ENCODE results near the gene TNS4.

Gene TNS4

DNA sequence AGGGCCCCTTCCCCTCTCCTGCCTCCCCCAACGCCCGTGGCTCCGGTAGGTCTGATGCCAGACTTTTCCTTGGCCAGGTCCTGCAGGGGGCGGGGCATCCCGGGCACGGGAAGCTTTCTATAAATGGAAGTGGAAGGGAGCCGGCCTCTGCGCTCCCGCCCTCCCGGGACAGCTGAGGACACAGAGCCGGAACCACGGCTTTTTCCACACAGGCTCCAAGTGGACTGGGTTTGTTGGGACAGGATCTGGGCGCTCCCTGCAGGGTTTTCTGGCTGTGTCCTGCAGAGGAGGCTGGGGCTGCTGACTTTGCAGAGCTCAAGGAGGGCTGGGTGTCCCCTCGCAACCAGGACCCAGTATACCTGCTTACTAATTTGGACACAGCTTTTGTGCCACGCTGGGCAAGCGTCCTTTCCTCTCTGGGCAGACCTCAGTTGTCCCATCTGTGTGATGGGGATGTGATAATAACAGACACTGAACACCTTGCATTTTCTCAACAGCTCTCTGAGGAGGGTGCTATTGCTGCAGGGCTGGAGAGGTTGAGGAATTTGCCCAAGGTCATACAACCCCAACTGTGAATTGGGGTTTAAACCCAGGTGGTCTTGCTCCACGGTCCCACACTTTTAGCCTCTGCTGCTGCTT, 1.8 kb downstream of the TNS4 start:
- Histone ChIP-seq H3K4me3 (ENCODE audit: extremely low read depth, insufficient read depth, low read length, poor library complexity, severe bottlenecking) (no peak overlapping the region), H3K36me3 (ENCODE audit: control insufficient read depth, insufficient read depth, low read length) (no peaks in the 10 kb centered on the region), H3K9me3 (ENCODE audit: control insufficient read depth, low read length) (no peaks in the 10 kb centered on the region), H3K27ac (ENCODE audit: low read depth, low read length, severe bottlenecking) (no peak overlapping the region), H3K4me1 (ENCODE audit: control insufficient read depth, insufficient read depth, low read length, poor library complexity, severe bottlenecking) (peaks cover 17% of the 10 kb centered on the region)
- WGBS, 2 experiments (ENCODE audit: insufficient coverage in 2 of 2), result 50 to 51% methylated on average over 8 to 10 of the region's 17 CpGs

GRCh38 chr17:40498281-40499084, 2.9 kb downstream of the TNS4 start:
- Histone ChIP-seq H3K4me1 (ENCODE audit: control insufficient read depth, insufficient read depth, low read length, poor library complexity, severe bottlenecking) (peaks cover 17% of the 10 kb centered on the region), H3K9me3 (ENCODE audit: control insufficient read depth, low read length) (no peaks in the 10 kb centered on the region), H3K4me3 (ENCODE audit: extremely low read depth, insufficient read depth, low read length, poor library complexity, severe bottlenecking) (no peak overlapping the region), H3K27ac (ENCODE audit: low read depth, low read length, severe bottlenecking) (no peak overlapping the region), H3K36me3 (ENCODE audit: control insufficient read depth, insufficient read depth, low read length) (no peaks in the 10 kb centered on the region)
- 80 to 92% methylated on average over 5 to 8 of the region's 9 CpGs for WGBS, 2 experiments (ENCODE audit: insufficient coverage in 2 of 2)

GRCh38 chr17:40497695-40498094, 3.7 kb downstream of the TNS4 start:
- WGBS, 2 experiments (ENCODE audit: insufficient coverage in 2 of 2), result 81% methylated on average over 2 of the region's 2 CpGs; no CpG with 5 or more reads in 1 of the 2 experiments
- Histone ChIP-seq H3K36me3 (ENCODE audit: control insufficient read depth, insufficient read depth, low read length) (no peaks in the 10 kb centered on the region), H3K9me3 (ENCODE audit: control insufficient read depth, low read length) (no peaks in the 10 kb centered on the region), H3K27ac (ENCODE audit: low read depth, low read length, severe bottlenecking) (no peak overlapping the region), H3K4me1 (ENCODE audit: control insufficient read depth, insufficient read depth, low read length, poor library complexity, severe bottlenecking) (peaks cover 17% of the 10 kb centered on the region), H3K4me3 (ENCODE audit: extremely low read depth, insufficient read depth, low read length, poor library complexity, severe bottlenecking) (no peak overlapping the region)

DNA sequence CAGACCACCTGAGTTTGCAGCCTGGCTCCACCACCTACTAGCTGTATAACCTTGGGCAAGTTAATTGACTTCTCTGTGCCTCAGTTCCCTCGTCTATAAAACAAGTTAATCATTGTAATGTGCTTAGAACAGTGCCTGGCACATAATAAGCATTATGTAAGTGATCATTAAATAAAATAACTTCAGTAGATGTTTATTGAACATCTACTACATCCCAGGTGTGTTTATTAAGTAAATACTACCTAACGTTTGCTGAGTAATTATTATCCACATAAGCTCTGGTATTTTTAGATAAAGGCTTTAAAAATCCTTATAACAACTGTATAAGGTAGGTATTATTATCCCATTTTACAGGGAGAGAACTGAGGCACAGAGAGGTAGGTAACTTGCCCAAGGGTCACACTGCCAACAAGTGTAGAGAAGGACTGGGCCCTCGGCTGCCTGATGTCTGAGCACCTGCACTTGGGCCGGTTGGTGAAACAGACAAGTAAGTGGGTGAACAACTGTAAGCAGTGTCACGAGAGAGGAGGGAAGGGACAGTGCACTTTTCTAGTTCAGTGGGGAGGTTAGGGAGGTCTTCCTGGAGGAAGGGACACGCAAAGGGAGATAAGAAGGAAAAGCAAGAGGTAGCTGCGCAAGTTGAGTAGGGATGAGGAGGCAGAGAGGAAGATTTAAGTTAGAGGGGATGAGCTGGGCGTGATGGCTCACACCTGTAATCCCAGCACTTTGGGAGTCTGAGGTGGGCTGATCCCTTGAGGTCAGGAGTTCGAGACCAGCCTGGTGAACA, 4.6 kb downstream of the TNS4 start:
- no peak overlapping the region for H3K27ac ChIP-seq (ENCODE audit: low read depth, low read length, severe bottlenecking)
- no peaks in the 10 kb centered on the region for H3K36me3 ChIP-seq (ENCODE audit: control insufficient read depth, insufficient read depth, low read length)
- no peak overlapping the region for H3K4me3 ChIP-seq (ENCODE audit: extremely low read depth, insufficient read depth, low read length, poor library complexity, severe bottlenecking)
- H3K9me3 ChIP-seq (ENCODE audit: control insufficient read depth, low read length), result no peaks in the 10 kb centered on the region
- WGBS, 2 experiments (ENCODE audit: insufficient coverage in 2 of 2), result 81 to 97% methylated on average over 4 to 5 of the region's 9 CpGs
- H3K4me1 ChIP-seq (ENCODE audit: control insufficient read depth, insufficient read depth, low read length, poor library complexity, severe bottlenecking), result peaks cover 17% of the 10 kb centered on the region

- no peak overlapping the region for H3K27ac ChIP-seq (ENCODE audit: low read depth, low read length, severe bottlenecking)
- H3K4me3 ChIP-seq (ENCODE audit: extremely low read depth, insufficient read depth, low read length, poor library complexity, severe bottlenecking), result no peak overlapping the region
- no peaks in the 10 kb centered on the region for H3K9me3 ChIP-seq (ENCODE audit: control insufficient read depth, low read length)
- H3K4me1 ChIP-seq (ENCODE audit: control insufficient read depth, insufficient read depth, low read length, poor library complexity, severe bottlenecking), result peaks cover 17% of the 10 kb centered on the region
- no peaks in the 10 kb centered on the region for H3K36me3 ChIP-seq (ENCODE audit: control insufficient read depth, insufficient read depth, low read length)
- WGBS, 2 experiments (ENCODE audit: insufficient coverage in 2 of 2), result 100% methylated on average over 4 of the region's 6 CpGs
These were observed 5.3 kb downstream of the TNS4 start for GRCh38 chr17:40496170-40496569.

DNA sequence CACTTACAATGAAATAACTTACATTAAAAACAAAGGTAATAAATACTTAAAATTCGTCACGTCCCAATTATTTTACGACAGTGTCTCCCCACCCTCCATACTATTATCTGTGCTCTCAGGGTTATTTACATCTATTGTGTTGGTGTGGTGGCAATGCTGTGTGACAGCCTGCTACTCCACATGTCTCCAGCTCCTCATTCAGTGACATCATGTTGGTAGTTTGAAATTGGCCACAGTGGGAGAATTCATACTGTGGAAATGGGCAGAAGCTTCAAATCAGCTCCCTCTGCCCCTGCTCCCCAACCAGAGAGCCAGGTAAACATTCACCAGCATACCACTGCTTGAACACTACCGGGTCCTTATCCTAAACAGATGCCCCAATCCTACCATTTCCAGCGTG, 6.3 kb downstream of the TNS4 start:
- Histone ChIP-seq H3K36me3 (ENCODE audit: control insufficient read depth, insufficient read depth, low read length) (no peaks in the 10 kb centered on the region), H3K27ac (ENCODE audit: low read depth, low read length, severe bottlenecking) (no peak overlapping the region), H3K4me3 (ENCODE audit: extremely low read depth, insufficient read depth, low read length, poor library complexity, severe bottlenecking) (no peak overlapping the region), H3K9me3 (ENCODE audit: control insufficient read depth, low read length) (no peaks in the 10 kb centered on the region), H3K4me1 (ENCODE audit: control insufficient read depth, insufficient read depth, low read length, poor library complexity, severe bottlenecking) (peaks cover 24% of the 10 kb centered on the region)
- WGBS, 2 experiments (ENCODE audit: insufficient coverage in 2 of 2), result 95% methylated on average over 2 of the region's 5 CpGs; no CpG with 5 or more reads in 1 of the 2 experiments

DNA sequence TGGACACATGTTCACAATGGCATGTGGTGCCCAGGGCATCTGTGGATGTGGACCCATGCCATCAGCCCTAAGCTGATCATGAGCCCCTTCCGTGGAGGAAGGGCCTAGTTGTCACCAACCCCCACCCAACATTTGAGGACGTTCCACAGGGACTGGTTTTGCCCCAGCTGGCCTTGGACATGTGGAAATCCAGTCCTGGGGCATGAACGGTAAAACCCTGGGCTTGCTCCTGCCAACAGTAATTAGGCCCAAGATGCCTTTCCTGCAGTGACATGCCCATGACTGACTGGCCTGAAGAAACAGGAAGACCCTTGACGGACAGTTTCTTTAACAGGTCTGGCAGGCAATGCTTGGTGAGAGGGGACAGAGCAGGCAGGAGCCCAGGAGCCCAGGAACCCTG, 7.7 kb downstream of the TNS4 start:
- Histone ChIP-seq H3K4me3 (ENCODE audit: extremely low read depth, insufficient read depth, low read length, poor library complexity, severe bottlenecking) (no peak overlapping the region), H3K36me3 (ENCODE audit: control insufficient read depth, insufficient read depth, low read length) (no peaks in the 10 kb centered on the region), H3K27ac (ENCODE audit: low read depth, low read length, severe bottlenecking) (no peak overlapping the region), H3K9me3 (ENCODE audit: control insufficient read depth, low read length) (no peaks in the 10 kb centered on the region), H3K4me1 (ENCODE audit: control insufficient read depth, insufficient read depth, low read length, poor library complexity, severe bottlenecking) (peaks cover 20% of the 10 kb centered on the region)
- WGBS, 2 experiments (ENCODE audit: insufficient coverage in 2 of 2), result 86 to 98% methylated on average over 4 of the region's 4 CpGs

DNA sequence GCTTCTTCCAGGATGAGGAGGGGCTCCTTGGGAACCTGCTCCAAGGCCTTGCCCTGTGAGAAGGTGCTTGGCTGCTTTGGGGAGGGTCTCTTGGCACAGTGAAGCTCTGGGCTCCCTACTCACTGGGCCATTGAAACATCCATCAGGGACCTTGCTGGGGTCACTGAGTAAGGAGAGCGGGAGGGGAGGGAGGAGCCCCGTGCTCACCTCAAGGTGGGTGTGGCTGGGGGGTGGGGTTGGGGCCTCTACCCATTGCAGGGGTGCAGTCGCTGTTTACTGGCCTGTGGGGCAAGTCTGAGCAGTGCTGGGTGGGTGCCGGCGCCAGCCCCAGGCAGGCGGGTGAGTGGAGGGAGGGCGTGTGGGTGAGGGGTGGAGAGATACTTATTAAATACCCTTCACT, 9.9 kb downstream of the TNS4 start:
- WGBS, 2 experiments (ENCODE audit: insufficient coverage in 2 of 2), result 50 to 100% methylated on average over 1 to 2 of the region's 7 CpGs
- Histone ChIP-seq H3K9me3 (ENCODE audit: control insufficient read depth, low read length) (no peaks in the 10 kb centered on the region), H3K4me3 (ENCODE audit: extremely low read depth, insufficient read depth, low read length, poor library complexity, severe bottlenecking) (no peak overlapping the region), H3K4me1 (ENCODE audit: control insufficient read depth, insufficient read depth, low read length, poor library complexity, severe bottlenecking) (peaks cover 29% of the 10 kb centered on the region), H3K27ac (ENCODE audit: low read depth, low read length, severe bottlenecking) (no peak overlapping the region), H3K36me3 (ENCODE audit: control insufficient read depth, insufficient read depth, low read length) (no peaks in the 10 kb centered on the region)

GRCh38 chr17:40490982-40491381, 10.4 kb downstream of the TNS4 start:
- Histone ChIP-seq H3K27ac (ENCODE audit: low read depth, low read length, severe bottlenecking) (no peak overlapping the region), H3K36me3 (ENCODE audit: control insufficient read depth, insufficient read depth, low read length) (no peaks in the 10 kb centered on the region), H3K9me3 (ENCODE audit: control insufficient read depth, low read length) (no peaks in the 10 kb centered on the region), H3K4me1 (ENCODE audit: control insufficient read depth, insufficient read depth, low read length, poor library complexity, severe bottlenecking) (peaks cover 33% of the 10 kb centered on the region), H3K4me3 (ENCODE audit: extremely low read depth, insufficient read depth, low read length, poor library complexity, severe bottlenecking) (no peak overlapping the region)
- WGBS, 2 experiments (ENCODE audit: insufficient coverage in 2 of 2), result 95 to 100% methylated on average over 1 to 2 of the region's 2 CpGs

DNA sequence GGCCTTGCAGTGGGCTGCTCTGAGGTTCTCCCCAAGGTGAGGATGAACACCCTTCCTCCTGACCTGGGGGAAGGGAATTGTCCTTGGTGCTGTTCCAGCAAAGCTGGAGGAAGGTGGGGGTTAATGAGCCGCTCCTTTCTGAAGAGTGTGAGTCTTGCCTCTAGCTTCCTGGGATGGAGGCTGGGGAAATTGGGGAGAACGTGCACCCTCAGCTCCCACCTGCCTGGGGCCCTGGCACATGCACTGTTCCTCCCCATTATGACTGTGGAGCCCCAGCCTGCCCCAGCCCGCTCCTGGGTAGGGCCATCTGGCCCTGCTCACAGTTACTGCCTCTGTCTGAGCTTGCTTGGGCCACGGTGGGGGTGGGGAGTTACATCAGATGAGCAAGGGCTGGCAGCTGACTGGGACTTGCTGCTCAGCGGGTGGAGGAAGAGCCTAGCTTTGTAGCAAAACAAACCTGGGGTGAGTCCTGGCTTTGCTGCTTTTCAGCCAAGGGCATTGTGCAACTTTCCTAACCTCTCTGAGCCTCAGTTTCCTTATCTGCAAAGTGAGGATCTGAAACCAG, 11.1 kb downstream of the TNS4 start:
- peak overlapping the region; percentile 23 for H3K27ac ChIP-seq (ENCODE audit: low read depth, low read length, severe bottlenecking)
- WGBS, 2 experiments (ENCODE audit: insufficient coverage in 2 of 2), result 15 to 38% methylated on average over 2 to 4 of the region's 5 CpGs
- peaks cover 39% of the 10 kb centered on the region for H3K4me1 ChIP-seq (ENCODE audit: control insufficient read depth, insufficient read depth, low read length, poor library complexity, severe bottlenecking)
- no peaks in the 10 kb centered on the region for H3K9me3 ChIP-seq (ENCODE audit: control insufficient read depth, low read length)
- H3K36me3 ChIP-seq (ENCODE audit: control insufficient read depth, insufficient read depth, low read length), result no peaks in the 10 kb centered on the region
- no peak overlapping the region for H3K4me3 ChIP-seq (ENCODE audit: extremely low read depth, insufficient read depth, low read length, poor library complexity, severe bottlenecking)

Data from mesodermal cell (in vitro differentiated cells).